ENCODE measurements around the gene NCKAP5L.

NCKAP5L gene

GRCh38 chr12:49803693-49804450 is 24.3 kb downstream of the NCKAP5L start:
- DNase-seq (ENCODE audit: low read depth in 2 of 3, low spot score in 1 of 3), result no peak

- DNase-seq (ENCODE audit: low read depth in 2 of 3, low spot score in 1 of 3), result no peak
Measured at GRCh38 chr12:49801141-49802063, 26.8 kb downstream of the NCKAP5L start.

GRCh38 chr12:49800421-49801140 is 27.6 kb downstream of the NCKAP5L start:
- no peak for DNase-seq (ENCODE audit: low read depth in 2 of 3, low spot score in 1 of 3)

- DNase-seq (ENCODE audit: low read depth in 2 of 3, low spot score in 1 of 3), result no peak
Measured at GRCh38 chr12:49798934-49799333, 29.3 kb downstream of the NCKAP5L start.

GRCh38 chr12:49798248-49798647 is 30.0 kb downstream of the NCKAP5L start:
- DNase-seq (ENCODE audit: low read depth in 2 of 3, low spot score in 1 of 3), result no peak

GRCh38 chr12:49797449-49797776 is 30.8 kb downstream of the NCKAP5L start:
- DNase-seq (ENCODE audit: low read depth in 2 of 3, low spot score in 1 of 3), result no peak

- DNase-seq (ENCODE audit: low read depth in 2 of 3, low spot score in 1 of 3), result no peak
Measured at GRCh38 chr12:49796606-49797448, 31.4 kb downstream of the NCKAP5L start.

GRCh38 chr12:49796155-49796554 is 32.1 kb downstream of the NCKAP5L start:
- no peak for DNase-seq (ENCODE audit: low read depth in 2 of 3, low spot score in 1 of 3)

GRCh38 chr12:49795654-49796105 is 32.5 kb downstream of the NCKAP5L start:
- no peak for DNase-seq (ENCODE audit: low read depth in 2 of 3, low spot score in 1 of 3)

GRCh38 chr12:49794811-49795653 is 33.2 kb downstream of the NCKAP5L start:
- DNase-seq (ENCODE audit: low read depth in 2 of 3, low spot score in 1 of 3), result no peak

GRCh38 chr12:49794021-49794420 is 34.2 kb downstream of the NCKAP5L start:
- DNase-seq (ENCODE audit: low read depth in 2 of 3, low spot score in 1 of 3), result no peak

GRCh38 chr12:49793620-49794019 is 34.6 kb downstream of the NCKAP5L start:
- DNase-seq (ENCODE audit: low read depth in 2 of 3, low spot score in 1 of 3), result no peak

GRCh38 chr12:49792976-49793580 is 35.1 kb downstream of the NCKAP5L start:
- no peak for DNase-seq (ENCODE audit: low read depth in 2 of 3, low spot score in 1 of 3)

GRCh38 chr12:49792181-49792970 is 35.8 kb downstream of the NCKAP5L start:
- DNase-seq (ENCODE audit: low read depth in 2 of 3, low spot score in 1 of 3), result no peak

GRCh38 chr12:49791700-49792099 is 36.5 kb downstream of the NCKAP5L start:
- DNase-seq (ENCODE audit: low read depth in 2 of 3, low spot score in 1 of 3), result no peak

GRCh38 chr12:49790741-49791555 is 37.3 kb downstream of the NCKAP5L start:
- no peak for DNase-seq (ENCODE audit: low read depth in 2 of 3, low spot score in 1 of 3)

- no peak for DNase-seq (ENCODE audit: low read depth in 2 of 3, low spot score in 1 of 3)
Measured at GRCh38 chr12:49789992-49790391, 38.2 kb downstream of the NCKAP5L start.

- DNase-seq (ENCODE audit: low read depth in 2 of 3, low spot score in 1 of 3), result no peak
Measured at GRCh38 chr12:49787672-49788071, 40.5 kb downstream of the NCKAP5L start.

All from stimulated activated CD4-positive, alpha-beta T cell treated with anti-CD3 and anti-CD28 coated beads, Interleukin-12 subunit alpha, Interleukin-12 subunit beta, amount 100 ng/mL, for 48 hours (primary cell).